SK-N-SH treated with all-trans-retinoic acid at 6 μM for 48 hours (cell line): Measurements from ENCODE around the gene DNAJB8.

Source experiments
- ATAC-seq: fragments of 200-7000 bp; cut with Tn5 transposase; 3 replicates; pipeline ENCODE4 v1.9.1; 2020; ENCODE audit warnings: mild to moderate bottlenecking, moderate library complexity
- ARNTL ChIP-seq: fragments of 450-650 bp; formaldehyde crosslinking; IDR thresholded peaks from 2 replicates; pipeline ENCODE4 v1.5.0; 2020; ENCODE audit warnings: low read depth, mild to moderate bottlenecking, moderate library complexity, borderline replicate concordance
- CREB5 ChIP-seq: fragments of 250-450 bp; sonication (Bioruptor Pico); IDR thresholded peaks from 2 replicates; pipeline ENCODE4 v1.5.1; 2020; ENCODE audit warnings: low read depth, mild to moderate bottlenecking, moderate library complexity
- CSDC2 ChIP-seq: fragments of 250-450 bp; sonication (Bioruptor Pico); IDR thresholded peaks from 2 replicates; pipeline ENCODE4 v1.5.0; 2020; ENCODE audit warnings: mild to moderate bottlenecking, moderate library complexity
- ISL1 ChIP-seq: fragments of 250-450 bp; sonication (Bioruptor Pico); IDR thresholded peaks from 2 replicates; pipeline ENCODE4 v2.1.2; 2022; ENCODE audit warnings: mild to moderate bottlenecking, moderate library complexity
- OSR1 ChIP-seq: fragments of 250-450 bp; sonication (Bioruptor Pico); IDR thresholded peaks from 2 replicates; pipeline ENCODE4 v1.8.0; 2022; ENCODE audit warnings: moderate library complexity, mild to moderate bottlenecking, inconsistent platforms
- PATZ1 ChIP-seq: fragments of 250-450 bp; sonication (Bioruptor Pico); IDR thresholded peaks from 2 replicates; pipeline ENCODE4 v1.8.0; 2020; ENCODE audit warnings: mild to moderate bottlenecking, moderate library complexity, borderline replicate concordance
- POU6F1 ChIP-seq: fragments of 250-450 bp; sonication (Bioruptor Pico); IDR thresholded peaks from 2 replicates; pipeline ENCODE4 v1.8.0; 2021; ENCODE audit warnings: low read depth, mild to moderate bottlenecking, moderate library complexity, borderline replicate concordance
- RARB ChIP-seq: fragments of 250-450 bp; sonication (Bioruptor Pico); IDR thresholded peaks from 2 replicates; pipeline ENCODE4 v1.8.0; 2021; ENCODE audit warnings: mild to moderate bottlenecking, moderate library complexity
- TOX ChIP-seq: fragments of 250-450 bp; sonication (Bioruptor Pico); IDR thresholded peaks from 2 replicates; pipeline ENCODE4 v1.8.0; 2021; ENCODE audit warnings: mild to moderate bottlenecking, moderate library complexity, borderline replicate concordance
- TSHZ2 ChIP-seq: fragments of 250-450 bp; sonication (Bioruptor Pico); IDR thresholded peaks from 2 replicates; pipeline ENCODE4 v1.5.0; 2020; ENCODE audit warnings: mild to moderate bottlenecking, moderate library complexity
- ZFP3 ChIP-seq: fragments of 250-450 bp; sonication (Bioruptor Pico); IDR thresholded peaks from 2 replicates; pipeline ENCODE4 v1.5.0; 2020; ENCODE audit warnings: mild to moderate bottlenecking, moderate library complexity

Gene DNAJB8

GRCh38 chr3:128432971-128433836 lies 33.5 kb downstream of the DNAJB8 start:
- no peak for TF ChIP-seq ZFP3 (CRISPR knock-in tag)
- no peak for TF ChIP-seq RARB (CRISPR knock-in tag)
- no peak for TF ChIP-seq TOX (CRISPR knock-in tag)
- no peak for TF ChIP-seq CREB5
- TF ChIP-seq PATZ1 (CRISPR knock-in tag), result no peak
- TF ChIP-seq POU6F1 (CRISPR knock-in tag), result no peak
- no peak for TF ChIP-seq OSR1
- TF ChIP-seq ISL1, result no peak
- TF ChIP-seq, all 23 proteins: peak for 0
- no peak for ATAC-seq

GRCh38 chr3:128432301-128432970 lies 34.3 kb downstream of the DNAJB8 start:
- no peak for ATAC-seq

More at GRCh38 chr3:128432301-128432970, 34.3 kb downstream of the DNAJB8 start:
- TF ChIP-seq POU6F1 (CRISPR knock-in tag) (no peak), TSHZ2 (CRISPR knock-in tag) (no peak), RARB (CRISPR knock-in tag) (no peak), CSDC2 (CRISPR knock-in tag) (no peak), ZFP3 (CRISPR knock-in tag) (no peak), ARNTL (CRISPR knock-in tag) (no peak), PATZ1 (CRISPR knock-in tag) (no peak)
